Mucosa of descending colon (tissue), 3 donors: ENCODE data around the gene CYB561D2. TPM values are rescaled to one million over a fixed set of nuclear protein-coding genes. Genes with fewer than 3 reads are reported as not detected.

Experiments used
- ATAC-seq: fragments of 200-7000 bp; cut with Tn5 transposase; one replicate; pipeline ENCODE4 v1.9.1; 2020; ENCODE audit warnings: mild to moderate bottlenecking, moderate library complexity
- DNase-seq, 3 donors: peaks; one replicate each; pipeline ENCODE4 v3.0.0-alpha.2; 2020
- H3K36me3 ChIP-seq: fragments of 200-600 bp; one replicate; pipeline ENCODE4 v1.8.0; 2021; ENCODE audit warnings: low read depth, mild to moderate bottlenecking
- H3K4me1 ChIP-seq: fragments of 200-600 bp; one replicate; pipeline ENCODE4 v1.8.0; 2021; ENCODE audit warnings: low read depth, mild to moderate bottlenecking
- H3K4me3 ChIP-seq: fragments of 200-600 bp; one replicate; pipeline ENCODE4 v1.8.0; 2021; ENCODE audit warnings: mild to moderate bottlenecking
- H3K9me3 ChIP-seq: fragments of 200-600 bp; one replicate; pipeline ENCODE4 v1.8.0; 2021; ENCODE audit warnings: mild to moderate bottlenecking
- intact Hi-C, 2 donors: fragments of 100-400 bp; cut with DNase I in 1 of 2; cut with micrococcal nuclease in 1 of 2; formaldehyde crosslinking; loops; one replicate each; pipeline versions ENCODE4 v1.11.0 to v1.11.1; 2022; cut with DNase I, micrococcal nuclease
- total RNA-seq, 3 donors: library from RNA; stranded (reverse); fragmentation: NEBNext Ultra II Directional in 2 of 3; extraction: Animal tissue kit (Norgen Biotek cat#: 25700) in 2 of 3; gene quantifications; one replicate each; pipeline versions ENCODE4 v1.2.1 to v1.2.4, GENCODE V29; 2021 to 2023
- TF ChIP-seq, protein P1 (sequence below): fragments of 200-600 bp; IDR thresholded peaks from one replicate; pipeline ENCODE4 v1.8.0; 2022; ENCODE audit warnings: antibody characterized with exemption, mild to moderate bottlenecking
- donor health status: DM: no; HTN: no; CAD: no; lungs with moderate emphysema.
- donor health status: DM: no; HTN: no; CAD: no.
- donor health status: DM: no; HTN: yes; CAD: no.

Gene CYB561D2
- total RNA-seq, 3 donors from 2014 or later: 20.5 to 37.6 (median 36.7) TPM

DNA sequence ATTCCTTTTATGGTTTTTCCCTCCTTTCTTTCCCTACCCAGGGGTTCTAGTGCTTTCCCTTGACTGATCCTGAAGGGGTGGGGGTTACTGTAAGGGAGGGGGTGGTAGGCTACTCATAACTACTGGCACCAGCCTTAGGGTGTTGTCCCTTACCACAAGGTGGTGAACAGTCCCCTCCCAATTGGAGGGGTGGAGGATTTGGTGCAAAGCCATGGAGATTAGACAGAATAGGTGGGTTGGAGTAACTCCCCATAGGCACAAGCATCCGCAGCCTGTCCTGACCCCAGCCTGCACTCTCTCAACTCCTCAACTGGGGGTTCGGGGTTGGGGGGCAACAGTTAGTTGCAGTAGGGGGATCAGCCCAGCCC lies 25.6 kb upstream of the CYB561D2 start:
- TF ChIP-seq, protein P1, sequence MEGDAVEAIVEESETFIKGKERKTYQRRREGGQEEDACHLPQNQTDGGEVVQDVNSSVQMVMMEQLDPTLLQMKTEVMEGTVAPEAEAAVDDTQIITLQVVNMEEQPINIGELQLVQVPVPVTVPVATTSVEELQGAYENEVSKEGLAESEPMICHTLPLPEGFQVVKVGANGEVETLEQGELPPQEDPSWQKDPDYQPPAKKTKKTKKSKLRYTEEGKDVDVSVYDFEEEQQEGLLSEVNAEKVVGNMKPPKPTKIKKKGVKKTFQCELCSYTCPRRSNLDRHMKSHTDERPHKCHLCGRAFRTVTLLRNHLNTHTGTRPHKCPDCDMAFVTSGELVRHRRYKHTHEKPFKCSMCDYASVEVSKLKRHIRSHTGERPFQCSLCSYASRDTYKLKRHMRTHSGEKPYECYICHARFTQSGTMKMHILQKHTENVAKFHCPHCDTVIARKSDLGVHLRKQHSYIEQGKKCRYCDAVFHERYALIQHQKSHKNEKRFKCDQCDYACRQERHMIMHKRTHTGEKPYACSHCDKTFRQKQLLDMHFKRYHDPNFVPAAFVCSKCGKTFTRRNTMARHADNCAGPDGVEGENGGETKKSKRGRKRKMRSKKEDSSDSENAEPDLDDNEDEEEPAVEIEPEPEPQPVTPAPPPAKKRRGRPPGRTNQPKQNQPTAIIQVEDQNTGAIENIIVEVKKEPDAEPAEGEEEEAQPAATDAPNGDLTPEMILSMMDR: no peak
- DNase-seq (no peak), ATAC-seq (no peak)
- Histone ChIP-seq H3K4me3 (no peak overlapping the region), H3K36me3 (no peaks in the 10 kb centered on the region), H3K4me1 (peaks cover 27% of the 10 kb centered on the region), H3K9me3 (no peaks in the 10 kb centered on the region)
- intact Hi-C loops: no loop called here

DNA sequence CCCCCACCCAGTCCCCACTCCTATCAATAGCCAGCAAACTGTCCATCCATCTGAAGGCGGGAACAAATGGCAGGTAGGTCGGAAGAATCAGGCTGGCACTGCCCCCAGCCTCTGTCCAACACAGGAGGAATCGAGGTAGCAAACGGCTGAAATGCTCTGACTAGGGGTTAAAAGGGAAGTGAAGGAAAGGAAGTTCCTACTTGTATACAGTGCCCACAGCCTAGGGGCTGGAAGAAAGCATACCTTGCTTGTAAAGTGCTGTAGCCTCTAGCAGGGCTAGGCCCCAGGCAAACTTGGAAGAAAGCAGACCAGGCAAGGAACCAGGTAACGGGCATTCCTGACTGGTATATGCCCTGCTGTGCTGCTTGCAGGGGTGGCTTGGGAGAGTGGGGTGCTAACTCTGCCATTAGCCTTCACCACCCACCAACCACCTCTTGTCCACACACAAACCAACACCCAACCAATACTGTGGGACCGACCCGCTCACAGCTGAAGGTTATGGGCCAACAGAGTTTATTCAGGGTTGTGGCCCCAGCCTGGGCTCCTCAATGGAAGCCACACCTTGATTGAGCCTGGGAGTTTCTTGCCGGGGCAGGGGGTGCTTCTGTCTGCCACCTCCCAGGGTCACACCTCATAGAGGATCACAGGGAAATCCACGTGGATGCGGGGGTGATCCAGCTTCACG lies 25.0 kb upstream of the CYB561D2 start:
- DNase-seq (no peak), ATAC-seq (no peak)
- Histone ChIP-seq H3K4me1 (peaks cover 23% of the 10 kb centered on the region), H3K9me3 (no peaks in the 10 kb centered on the region), H3K4me3 (no peak overlapping the region), H3K36me3 (peaks cover 3% of the 10 kb centered on the region)
- intact Hi-C loops: no loop called here
- TF ChIP-seq, protein P1: no peak

DNA sequence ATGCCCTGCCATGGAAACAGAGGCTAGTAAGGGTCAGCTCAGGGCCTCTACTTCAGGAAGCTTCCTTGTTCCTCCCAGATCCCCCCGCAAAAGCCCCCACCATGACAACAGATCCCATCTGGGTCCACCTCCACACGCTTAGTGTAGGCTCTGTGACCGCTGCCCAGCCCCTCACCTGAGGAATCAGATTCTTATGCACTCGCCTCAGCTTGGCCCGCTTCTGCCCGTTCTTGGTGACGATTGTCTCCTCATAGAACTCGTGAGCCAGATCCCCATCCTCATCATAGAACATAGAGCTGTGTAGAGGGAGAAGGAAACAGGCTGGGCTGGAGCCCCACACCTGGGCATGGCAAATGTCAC lies 24.5 kb upstream of the CYB561D2 start:
- intact Hi-C loops: no loop called here
- Histone ChIP-seq H3K4me1 (peaks cover 23% of the 10 kb centered on the region), H3K36me3 (peaks cover 8% of the 10 kb centered on the region), H3K4me3 (no peak overlapping the region), H3K9me3 (no peaks in the 10 kb centered on the region)
- TF ChIP-seq, protein P1: no peak
- ATAC-seq (no peak), DNase-seq (no peak)

DNA sequence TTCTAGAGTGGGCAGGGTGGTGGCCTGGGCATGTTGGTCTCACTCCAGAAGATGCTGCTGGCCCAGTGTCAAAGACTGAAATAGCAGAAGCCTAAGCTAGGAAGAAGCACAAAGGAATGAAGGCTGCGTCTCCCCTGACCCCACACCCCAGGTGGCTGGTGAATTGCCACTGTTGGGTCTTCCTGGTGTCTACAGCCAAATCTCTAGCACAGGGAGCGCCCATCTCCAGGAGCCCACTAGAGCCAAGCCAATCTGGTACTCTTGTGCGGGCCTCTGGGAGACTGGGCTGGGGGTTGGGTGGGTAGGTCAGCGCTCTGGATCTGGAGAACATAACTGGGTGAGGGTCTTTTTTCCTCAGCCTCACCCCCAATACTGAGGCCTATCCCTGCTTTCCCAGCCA lies 23.5 kb upstream of the CYB561D2 start:
- DNase-seq (no peak), ATAC-seq (no peak)
- Histone ChIP-seq H3K4me3 (no peak overlapping the region), H3K9me3 (no peaks in the 10 kb centered on the region), H3K4me1 (peaks cover 18% of the 10 kb centered on the region), H3K36me3 (peaks cover 8% of the 10 kb centered on the region)
- TF ChIP-seq, protein P1: no peak
- intact Hi-C loops: no loop called here

DNA sequence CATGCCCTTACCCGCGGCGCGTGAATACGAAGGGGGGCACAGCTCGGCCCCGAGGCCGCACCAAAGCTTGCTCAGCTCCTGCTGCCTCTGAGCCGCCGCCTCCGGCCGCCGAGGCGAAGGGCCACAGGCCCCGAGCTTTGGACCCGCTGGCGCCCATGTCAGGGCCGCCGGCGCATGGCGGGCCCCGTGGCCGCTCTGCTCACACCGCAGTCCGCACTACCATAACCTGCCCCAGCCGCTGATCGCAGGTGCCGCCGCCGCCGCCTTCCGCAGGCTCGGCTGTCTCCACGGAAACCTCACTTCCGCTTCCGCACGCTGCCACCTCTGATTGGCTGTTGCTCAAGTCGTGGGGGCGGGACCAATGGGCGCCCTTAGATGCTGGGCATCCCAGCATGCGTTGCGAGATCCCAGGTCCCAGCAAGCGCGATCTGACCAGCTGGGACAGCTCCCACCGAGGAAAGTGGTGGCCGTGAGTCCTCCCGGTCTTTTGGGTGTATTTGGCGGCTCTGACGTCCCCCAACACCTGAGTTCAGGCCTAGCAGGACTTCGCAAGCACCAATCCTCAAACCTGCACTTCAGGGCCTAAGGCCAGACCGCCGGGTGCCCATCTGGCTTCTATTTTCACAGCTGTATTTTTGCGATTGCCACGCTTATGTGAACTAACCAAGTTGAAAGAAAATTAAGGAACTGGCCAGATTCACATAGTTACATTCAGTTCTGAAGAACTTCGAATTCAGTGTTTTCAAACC lies 22.5 kb upstream of the CYB561D2 start, which contains the start of gene TUSC2:
TUSC2 (minus strand) TSS at position 281 of the 749 bp plus-strand sequence; CDS start at position 157, 124 bp downstream.
- intact Hi-C loops: no loop called here
- Histone ChIP-seq H3K4me1 (peaks cover 18% of the 10 kb centered on the region), H3K9me3 (no peaks in the 10 kb centered on the region), H3K36me3 (peaks cover 8% of the 10 kb centered on the region), H3K4me3 (peak within 1 kb of the TSS; percentile 60)
- TF ChIP-seq, protein P1: no peak
- ATAC-seq (peak; percentile 97), DNase-seq (peak; percentile 97 to 100 (median 98))
